Upper lobe of left lung (tissue), 4 donors: ENCODE data around the gene ADGRG3.

ENCODE experiments used
- CTCF ChIP-seq, 6 experiments: fragments of 450-650 bp in 4 of 6; fragments of 200-600 bp in 2 of 6; sonication (generic) in 2 of 6; IDR thresholded peaks; one replicate each; pipeline ENCODE4 v1.5.1; 2016 to 2019; ENCODE audit warnings: antibody characterized with exemption in 6 of 6
- EP300 ChIP-seq, 4 donors: sonication (generic); formaldehyde crosslinking; IDR thresholded peaks; one replicate each; pipeline ENCODE4 v1.5.1; 2017; ENCODE audit warnings: antibody characterized with exemption in 4 of 4, control low read depth in 2 of 4
- POLR2A ChIP-seq, 4 donors: fragments of 450-650 bp; IDR thresholded peaks; one replicate each; pipeline ENCODE4 v1.5.1; 2016 to 2017; ENCODE audit warnings: antibody characterized with exemption in 4 of 4, mild to moderate bottlenecking in 2 of 4
- POLR2AphosphoS5 ChIP-seq, 2 donors: sonication (generic); formaldehyde crosslinking; IDR thresholded peaks; one replicate each; pipeline ENCODE4 v1.5.1; 2017; ENCODE audit warnings: antibody characterized with exemption in 2 of 2

DNA sequence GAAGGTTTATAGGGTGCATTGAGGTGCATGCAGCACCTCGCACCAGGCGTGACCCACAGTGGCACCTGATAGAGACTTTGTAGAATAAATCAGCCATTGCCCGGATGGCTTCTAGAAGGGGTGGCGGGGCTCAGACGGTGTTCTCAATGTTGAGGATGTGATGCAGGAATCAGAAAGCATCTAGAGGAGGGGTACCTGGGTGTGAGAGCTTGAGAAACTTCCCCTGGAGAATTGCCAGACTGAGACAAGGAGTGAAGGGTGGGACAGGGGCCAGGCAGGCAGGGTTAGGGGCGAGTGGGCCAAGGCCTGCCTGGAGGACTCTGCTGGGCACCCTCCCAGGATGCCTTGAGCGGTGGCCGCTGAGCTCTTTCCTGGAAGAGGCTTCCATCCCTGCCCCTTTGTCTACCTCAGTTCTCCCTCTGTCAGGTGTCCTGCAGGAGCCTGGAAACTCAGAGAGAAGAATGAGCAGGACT is 48.9 kb upstream of the ADGRG3 start:
- TF ChIP-seq CTCF (IDR thresholded peaks at IDR 0.05) (no peak), POLR2A (IDR thresholded peaks at IDR 0.05) (no peak), EP300 (IDR thresholded peaks at IDR 0.05) (no peak), POLR2AphosphoS5 (IDR thresholded peaks at IDR 0.05) (no peak)
